Activated CD8-positive, alpha-beta T cell treated with anti-CD3 and anti-CD28 coated beads for 36 hours (primary cell): Measurements from ENCODE around the gene LIX1L. TPM values are rescaled to one million over a fixed set of nuclear protein-coding genes. Genes with fewer than 3 reads are reported as not detected.

Experiments used
- ATAC-seq: fragments of 200-7000 bp; cut with Tn5 transposase; one replicate; pipeline ENCODE4 v1.10.0; 2021; ENCODE audit warnings: mild to moderate bottlenecking, moderate library complexity
- CTCF ChIA-PET: fragments of 350-600 bp; sonication (Branson Sonifier 250); formaldehyde crosslinking; loops from one replicate; lab custom pipeline; 2021; ENCODE audit warnings: antibody characterized with exemption; lab: Charles Lee
- POLR2A ChIA-PET: fragments of 350-600 bp; sonication (Branson Sonifier 250); formaldehyde crosslinking; loops from one replicate; lab custom pipeline; 2021; ENCODE audit warnings: antibody characterized with exemption; lab: Charles Lee
- DNase-seq: peaks from one replicate; pipeline ENCODE4 v3.0.0-alpha.2; 2020
- H3K27ac Mint-ChIP-seq: one replicate; pipeline ENCODE4 v1.8.0; 2021; ENCODE audit warnings: mild to moderate bottlenecking, mixed read lengths
- H3K27me3 Mint-ChIP-seq: one replicate; pipeline ENCODE4 v1.8.0; 2021; ENCODE audit warnings: mixed read lengths
- H3K36me3 Mint-ChIP-seq: one replicate; pipeline ENCODE4 v1.8.0; 2021; ENCODE audit warnings: low read depth, mixed read lengths
- H3K4me1 Mint-ChIP-seq: one replicate; pipeline ENCODE4 v1.8.0; 2021; ENCODE audit warnings: low read depth, mixed read lengths
- H3K4me3 Mint-ChIP-seq: one replicate; pipeline ENCODE4 v1.8.0; 2021; ENCODE audit warnings: mild to moderate bottlenecking, moderate library complexity, mixed read lengths
- H3K9me3 Mint-ChIP-seq: one replicate; pipeline ENCODE4 v1.8.0; 2021; ENCODE audit warnings: mixed read lengths
- CTCF ChIP-seq: fragments of 200-600 bp; IDR thresholded peaks from one replicate; pipeline ENCODE4 v1.8.0; 2022; ENCODE audit warnings: antibody characterized with exemption, mild to moderate bottlenecking
- intact Hi-C: fragments of 100-400 bp; cut with micrococcal nuclease; formaldehyde crosslinking; loops from one replicate; pipeline ENCODE4 v1.10.0; 2022
- total RNA-seq, 2 experiments: library from RNA; stranded (reverse); gene quantifications; one replicate each; pipeline ENCODE4 v1.2.3, GENCODE V29; 2021

Gene LIX1L
- total RNA-seq, 2 experiments from 2014 or later, result 41.5 to 43.6 TPM

GRCh38 chr1:145952903-145953302 is 4.9 kb downstream of the LIX1L start:
- ChIA-PET POLR2A (interaction anchor here (0.9 to 1.3 kb wide), 2 partner anchors 34 to 40 kb away, joined by 3 read pairs; no protein-coding TSS in a partner anchor), CTCF (no interaction called here)
- intact Hi-C loops, result no loop called here
- peaks cover 56% of the 10 kb centered on the region for H3K4me1 Mint-ChIP-seq
- no peak overlapping the region for H3K27ac Mint-ChIP-seq
- peaks cover 26% of the 10 kb centered on the region for H3K36me3 Mint-ChIP-seq
- ATAC-seq (no peak), DNase-seq (no peak)
- no peaks in the 10 kb centered on the region for H3K27me3 Mint-ChIP-seq
- no peak for TF ChIP-seq CTCF
- H3K4me3 Mint-ChIP-seq, result no peak overlapping the region
- no peaks in the 10 kb centered on the region for H3K9me3 Mint-ChIP-seq

GRCh38 chr1:145951526-145951925 is 6.3 kb downstream of the LIX1L start:
- peaks cover 58% of the 10 kb centered on the region for H3K4me1 Mint-ChIP-seq
- H3K36me3 Mint-ChIP-seq, result peaks cover 30% of the 10 kb centered on the region
- no peaks in the 10 kb centered on the region for H3K9me3 Mint-ChIP-seq
- H3K27me3 Mint-ChIP-seq, result no peaks in the 10 kb centered on the region
- no peak for ATAC-seq
- H3K27ac Mint-ChIP-seq, result no peak overlapping the region
- no peak overlapping the region for H3K4me3 Mint-ChIP-seq
- POLR2A ChIA-PET, result interaction anchor here (1.3 kb wide), 1 partner anchor 41 kb away, joined by 3 read pairs; no protein-coding TSS in a partner anchor
- intact Hi-C loops, result no loop called here
- CTCF ChIA-PET, result interaction anchor here (1.5 kb wide), 1 partner anchor 24 kb away, joined by 6 read pairs; the partner anchor contains the start of gene RBM8A
- no peak for DNase-seq
- TF ChIP-seq CTCF, result no peak

GRCh38 chr1:145949219-145949618 is 8.6 kb downstream of the LIX1L start:
- H3K4me1 Mint-ChIP-seq, result peaks cover 41% of the 10 kb centered on the region
- H3K9me3 Mint-ChIP-seq, result no peaks in the 10 kb centered on the region
- intact Hi-C loops, result no loop called here
- POLR2A ChIA-PET, result interaction anchor here (0.6 to 1.4 kb wide), 5 partner anchors 9 to 58 kb away, joined by 3 to 7 read pairs (median 3); partner anchors contain the start of genes LIX1L and RBM8A
- H3K27me3 Mint-ChIP-seq, result no peaks in the 10 kb centered on the region
- ATAC-seq, result no peak
- CTCF ChIA-PET, result interaction anchor here (0.8 to 1.8 kb wide), 3 partner anchors 9 to 57 kb away, joined by 3 to 6 read pairs (median 3); partner anchors contain the start of gene LIX1L
- no peak for TF ChIP-seq CTCF
- no peak for DNase-seq
- H3K27ac Mint-ChIP-seq, result no peak overlapping the region
- H3K36me3 Mint-ChIP-seq, result peaks cover 29% of the 10 kb centered on the region
- no peak overlapping the region for H3K4me3 Mint-ChIP-seq

GRCh38 chr1:145947551-145947950 is 10.3 kb downstream of the LIX1L start:
- DNase-seq (no peak), ATAC-seq (no peak)
- no peaks in the 10 kb centered on the region for H3K27me3 Mint-ChIP-seq
- intact Hi-C loops, result no loop called here
- POLR2A ChIA-PET, result no interaction called here
- no peak for TF ChIP-seq CTCF
- no peak overlapping the region for H3K27ac Mint-ChIP-seq
- peaks cover 32% of the 10 kb centered on the region for H3K4me1 Mint-ChIP-seq
- H3K36me3 Mint-ChIP-seq, result peaks cover 20% of the 10 kb centered on the region
- no peak overlapping the region for H3K4me3 Mint-ChIP-seq
- H3K9me3 Mint-ChIP-seq, result no peaks in the 10 kb centered on the region
- CTCF ChIA-PET, result no interaction called here

GRCh38 chr1:145946477-145946986 is 11.3 kb downstream of the LIX1L start:
- no peak overlapping the region for H3K27ac Mint-ChIP-seq
- ChIA-PET POLR2A (interaction anchor here (0.7 to 1.0 kb wide), 2 partner anchors 23 to 28 kb away, joined by 3 to 4 read pairs; partner anchors contain the start of gene PEX11B), CTCF (interaction anchor here (0.8 kb wide), 1 partner anchor 30 kb away, joined by 3 read pairs; no protein-coding TSS in a partner anchor)
- peaks cover 27% of the 10 kb centered on the region for H3K4me1 Mint-ChIP-seq
- H3K27me3 Mint-ChIP-seq, result no peaks in the 10 kb centered on the region
- no peak overlapping the region for H3K4me3 Mint-ChIP-seq
- DNase-seq (no peak), ATAC-seq (no peak)
- TF ChIP-seq CTCF, result no peak
- intact Hi-C loops, result no loop called here
- H3K9me3 Mint-ChIP-seq, result no peaks in the 10 kb centered on the region
- H3K36me3 Mint-ChIP-seq, result peaks cover 16% of the 10 kb centered on the region
